HL-60 (cell line): ENCODE data around the gene GSK3B.

Source experiments
- CTCF ChIP-seq: IDR thresholded peaks from one replicate; pipeline ENCODE4 v1.5.1; 2011; ENCODE audit warnings: low read length, control low read depth, inconsistent platforms; ENCODE audit not compliant: insufficient read depth
- GABPA ChIP-seq: IDR thresholded peaks from 2 replicates; pipeline ENCODE4 v1.6.1; 2012; ENCODE audit warnings: low read depth
- POLR2AphosphoS5 ChIP-seq: IDR thresholded peaks from 2 replicates; pipeline ENCODE4 v1.6.1; 2012; ENCODE audit warnings: low read depth
- SPI1 ChIP-seq: IDR thresholded peaks from 2 replicates; pipeline ENCODE4 v1.6.1; 2012; ENCODE audit warnings: low read depth, mild to moderate bottlenecking, borderline replicate concordance
- TF ChIP-seq, protein P1 (sequence below): IDR thresholded peaks from 2 replicates; pipeline ENCODE4 v1.6.1; 2012; ENCODE audit warnings: low read depth; ENCODE audit not compliant: insufficient replicate concordance

- TF ChIP-seq CTCF, result no peak
- TF ChIP-seq, protein P1, sequence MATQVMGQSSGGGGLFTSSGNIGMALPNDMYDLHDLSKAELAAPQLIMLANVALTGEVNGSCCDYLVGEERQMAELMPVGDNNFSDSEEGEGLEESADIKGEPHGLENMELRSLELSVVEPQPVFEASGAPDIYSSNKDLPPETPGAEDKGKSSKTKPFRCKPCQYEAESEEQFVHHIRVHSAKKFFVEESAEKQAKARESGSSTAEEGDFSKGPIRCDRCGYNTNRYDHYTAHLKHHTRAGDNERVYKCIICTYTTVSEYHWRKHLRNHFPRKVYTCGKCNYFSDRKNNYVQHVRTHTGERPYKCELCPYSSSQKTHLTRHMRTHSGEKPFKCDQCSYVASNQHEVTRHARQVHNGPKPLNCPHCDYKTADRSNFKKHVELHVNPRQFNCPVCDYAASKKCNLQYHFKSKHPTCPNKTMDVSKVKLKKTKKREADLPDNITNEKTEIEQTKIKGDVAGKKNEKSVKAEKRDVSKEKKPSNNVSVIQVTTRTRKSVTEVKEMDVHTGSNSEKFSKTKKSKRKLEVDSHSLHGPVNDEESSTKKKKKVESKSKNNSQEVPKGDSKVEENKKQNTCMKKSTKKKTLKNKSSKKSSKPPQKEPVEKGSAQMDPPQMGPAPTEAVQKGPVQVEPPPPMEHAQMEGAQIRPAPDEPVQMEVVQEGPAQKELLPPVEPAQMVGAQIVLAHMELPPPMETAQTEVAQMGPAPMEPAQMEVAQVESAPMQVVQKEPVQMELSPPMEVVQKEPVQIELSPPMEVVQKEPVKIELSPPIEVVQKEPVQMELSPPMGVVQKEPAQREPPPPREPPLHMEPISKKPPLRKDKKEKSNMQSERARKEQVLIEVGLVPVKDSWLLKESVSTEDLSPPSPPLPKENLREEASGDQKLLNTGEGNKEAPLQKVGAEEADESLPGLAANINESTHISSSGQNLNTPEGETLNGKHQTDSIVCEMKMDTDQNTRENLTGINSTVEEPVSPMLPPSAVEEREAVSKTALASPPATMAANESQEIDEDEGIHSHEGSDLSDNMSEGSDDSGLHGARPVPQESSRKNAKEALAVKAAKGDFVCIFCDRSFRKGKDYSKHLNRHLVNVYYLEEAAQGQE, result no peak
- no peak for TF ChIP-seq POLR2AphosphoS5
- no peak for TF ChIP-seq GABPA
- TF ChIP-seq SPI1, result no peak
These were observed 45.7 kb downstream of the GSK3B start for GRCh38 chr3:120048355-120049041.
